HG03460 (cell line): ENCODE data around the gene TNFAIP3.
"Not testable (repeated sequence)": the region's sequence is repeated elsewhere in the genome, so short reads cannot be mapped to it uniquely, and the experiment has no call there.

Source experiments
- ATAC-seq: cut with Tn5 transposase; IDR thresholded peaks from one replicate; pipeline ENCODE4 v1.9.1; 2021; ENCODE audit not compliant: unreplicated experiment

TNFAIP3 gene

DNA sequence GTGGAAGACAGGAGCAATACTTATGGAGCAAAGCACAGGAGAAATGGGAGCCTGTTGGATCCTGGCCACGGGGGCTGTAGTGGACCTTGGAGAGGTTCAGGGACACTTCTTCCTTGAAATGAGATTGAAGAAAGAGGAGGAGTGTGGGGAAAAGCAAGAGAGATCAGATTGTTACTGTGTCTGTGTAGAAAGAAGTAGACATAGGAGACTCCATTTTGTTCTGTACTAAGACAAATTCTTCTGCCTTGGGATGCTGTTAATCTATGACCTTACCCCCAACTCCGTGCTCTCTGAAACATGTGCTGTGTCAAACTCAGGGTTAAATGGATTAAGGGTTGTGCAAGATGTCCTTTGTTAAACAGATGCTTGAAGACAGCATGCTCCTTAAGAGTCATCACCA, 22.7 kb upstream of the TNFAIP3 start:
- not testable (repeated sequence) for ATAC-seq

DNA sequence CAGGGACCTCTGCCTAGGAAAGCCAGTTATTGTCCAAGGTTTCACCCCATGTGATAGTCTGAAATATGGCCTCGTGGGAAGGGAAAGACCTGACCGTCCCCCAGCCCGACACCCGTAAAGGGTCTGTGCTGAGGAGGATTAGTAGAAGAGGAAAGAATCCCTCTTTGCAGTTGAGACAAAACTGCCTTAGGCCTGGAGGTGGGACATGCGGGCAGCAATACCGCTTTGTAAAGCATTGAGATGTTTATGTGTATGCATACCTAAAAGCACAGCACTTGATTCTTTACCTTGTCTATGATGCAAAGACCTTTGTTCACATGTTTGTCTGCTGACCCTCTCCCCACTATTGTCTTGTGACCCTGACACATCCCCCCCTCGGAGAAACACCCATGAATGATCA, 22.3 kb upstream of the TNFAIP3 start:
- not testable (repeated sequence) for ATAC-seq

DNA sequence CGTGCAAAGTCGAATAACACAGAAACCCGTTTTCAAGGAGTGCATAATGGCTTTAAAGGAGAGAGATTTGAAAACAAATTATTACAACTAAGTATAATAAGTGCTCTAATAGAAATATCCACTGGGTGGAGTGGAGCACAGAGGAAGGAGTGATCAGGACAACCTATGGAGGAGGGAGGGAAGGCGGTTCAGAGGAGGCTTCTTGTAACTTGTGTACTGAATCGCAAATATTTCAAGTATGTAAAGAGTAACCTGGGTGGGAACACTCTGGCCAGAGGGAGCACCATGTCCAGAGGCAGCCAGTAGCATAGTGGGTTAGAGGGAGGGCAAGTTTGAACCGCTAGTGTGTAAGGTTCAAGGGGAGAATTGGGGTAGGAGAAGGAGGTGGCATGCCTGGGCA, 21.6 kb upstream of the TNFAIP3 start:
- no peak for ATAC-seq

DNA sequence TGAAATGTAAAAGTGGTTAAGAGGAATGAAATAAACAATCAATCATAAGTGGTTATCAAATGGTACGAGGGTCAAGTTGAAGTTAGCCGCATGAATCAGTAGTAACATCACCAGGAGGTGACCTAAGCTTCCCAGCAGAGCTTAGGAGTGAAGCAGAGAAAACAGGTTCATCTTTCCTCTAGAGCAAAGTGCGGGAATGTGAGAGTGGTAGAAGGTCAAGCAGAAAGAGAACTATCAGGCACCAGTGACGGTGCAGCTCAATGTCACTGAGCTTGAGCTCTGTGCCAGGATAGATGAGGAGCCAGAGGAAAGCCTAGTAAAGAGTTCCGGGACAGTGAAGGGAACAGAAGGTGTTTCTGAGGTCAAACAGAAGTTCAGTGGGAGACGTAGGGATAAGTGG, 20.8 kb upstream of the TNFAIP3 start:
- ATAC-seq = no peak

DNA sequence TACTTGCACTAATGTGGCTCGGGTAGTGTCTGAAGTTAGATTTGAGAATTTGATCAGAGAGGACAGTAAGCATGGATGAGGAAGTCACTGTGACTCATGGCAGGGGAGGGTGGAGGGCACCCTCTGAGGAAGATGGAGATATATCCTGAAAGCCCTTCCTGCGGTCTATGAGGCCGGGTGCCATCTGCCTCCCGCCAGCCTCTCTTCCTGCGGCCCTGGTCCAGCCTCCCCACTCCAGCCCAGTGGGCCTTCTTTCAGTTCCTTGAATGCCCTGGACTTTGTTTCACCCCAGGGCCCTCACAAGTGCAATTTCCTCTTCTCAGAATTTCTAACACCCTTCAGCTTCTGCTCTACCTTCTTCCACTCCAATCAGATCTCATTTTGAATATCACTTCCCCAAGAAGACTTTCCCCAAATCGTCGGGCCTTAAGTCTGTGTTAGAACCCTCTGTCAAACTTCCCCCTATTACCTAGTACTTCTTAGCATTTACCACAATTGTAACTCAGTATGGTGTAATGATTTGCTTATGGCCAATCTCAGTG, 20.2 kb upstream of the TNFAIP3 start:
- no peak for ATAC-seq

DNA sequence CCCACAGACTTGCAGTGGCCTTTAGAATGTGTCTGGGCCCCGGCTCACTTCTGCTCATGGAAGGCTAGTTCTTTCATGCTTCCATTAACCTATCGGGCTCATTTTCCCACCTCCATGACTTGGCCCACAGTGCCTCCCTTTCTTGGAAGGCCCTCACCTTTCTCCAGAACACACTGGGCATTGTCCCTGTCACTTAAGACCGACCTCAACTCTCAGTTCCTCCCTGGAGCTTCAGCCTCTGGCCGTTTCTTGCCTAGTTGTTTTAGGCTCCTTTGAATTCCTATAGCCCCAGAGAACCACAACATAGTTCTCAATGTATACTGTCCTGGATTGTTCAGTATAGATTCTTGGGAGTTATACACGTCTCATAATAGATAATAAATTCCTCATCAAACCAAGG, 19.3 kb upstream of the TNFAIP3 start:
- no peak for ATAC-seq

DNA sequence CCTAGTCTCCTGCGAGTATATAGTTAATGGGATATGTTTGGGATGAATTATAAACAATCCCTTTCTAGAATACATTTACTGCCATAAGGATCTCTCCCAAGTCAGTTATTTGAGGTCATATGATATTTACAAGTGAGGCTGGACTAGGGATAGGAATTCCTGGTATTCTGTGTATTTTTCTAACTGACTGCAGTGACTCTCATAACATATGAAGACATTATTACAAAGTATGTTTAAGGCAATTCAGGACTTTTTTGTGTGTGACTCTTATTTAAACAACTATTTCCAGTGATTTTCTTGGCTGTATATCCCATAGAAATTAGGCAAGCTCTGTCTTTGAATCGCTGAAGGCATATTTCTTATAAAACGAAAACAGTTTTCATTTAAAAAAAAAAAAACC, 18.4 kb upstream of the TNFAIP3 start:
- ATAC-seq = no peak

DNA sequence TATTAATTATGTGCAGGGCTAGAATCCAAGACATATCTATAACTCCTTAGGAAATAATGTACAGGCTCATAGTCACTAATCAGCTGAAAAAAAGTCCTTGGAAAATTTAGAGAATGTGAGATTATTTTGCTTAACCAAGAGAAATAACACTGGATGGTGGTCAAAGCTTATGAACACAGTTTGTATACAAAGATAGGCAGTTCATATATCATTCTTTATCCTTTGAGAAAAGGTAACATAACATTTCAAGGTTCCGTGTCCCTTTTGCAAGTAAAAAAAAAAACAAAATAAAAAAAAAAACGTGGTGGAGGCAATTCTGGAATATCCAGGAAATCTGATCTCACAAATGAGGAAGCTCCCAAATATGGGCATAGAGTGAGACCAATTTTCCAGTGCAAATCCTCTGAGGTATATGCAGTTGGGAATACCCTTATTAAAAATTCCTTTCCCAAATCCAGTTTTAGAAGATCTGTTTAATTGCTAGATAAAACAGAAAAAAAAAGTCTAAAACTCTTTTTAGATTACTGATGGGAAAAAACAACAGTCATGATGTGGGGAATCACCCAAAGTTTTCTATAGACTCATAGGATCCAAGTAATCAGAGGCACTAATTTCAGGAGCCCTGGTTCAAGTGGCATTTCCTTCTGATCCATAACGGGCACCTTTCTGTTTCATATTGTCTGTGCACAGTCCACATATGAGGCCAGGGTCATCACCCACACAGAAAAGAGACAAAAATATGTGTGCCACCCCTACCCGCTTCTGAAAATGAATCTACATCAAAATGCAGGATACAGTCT, 17.7 kb upstream of the TNFAIP3 start:
- ATAC-seq = no peak

DNA sequence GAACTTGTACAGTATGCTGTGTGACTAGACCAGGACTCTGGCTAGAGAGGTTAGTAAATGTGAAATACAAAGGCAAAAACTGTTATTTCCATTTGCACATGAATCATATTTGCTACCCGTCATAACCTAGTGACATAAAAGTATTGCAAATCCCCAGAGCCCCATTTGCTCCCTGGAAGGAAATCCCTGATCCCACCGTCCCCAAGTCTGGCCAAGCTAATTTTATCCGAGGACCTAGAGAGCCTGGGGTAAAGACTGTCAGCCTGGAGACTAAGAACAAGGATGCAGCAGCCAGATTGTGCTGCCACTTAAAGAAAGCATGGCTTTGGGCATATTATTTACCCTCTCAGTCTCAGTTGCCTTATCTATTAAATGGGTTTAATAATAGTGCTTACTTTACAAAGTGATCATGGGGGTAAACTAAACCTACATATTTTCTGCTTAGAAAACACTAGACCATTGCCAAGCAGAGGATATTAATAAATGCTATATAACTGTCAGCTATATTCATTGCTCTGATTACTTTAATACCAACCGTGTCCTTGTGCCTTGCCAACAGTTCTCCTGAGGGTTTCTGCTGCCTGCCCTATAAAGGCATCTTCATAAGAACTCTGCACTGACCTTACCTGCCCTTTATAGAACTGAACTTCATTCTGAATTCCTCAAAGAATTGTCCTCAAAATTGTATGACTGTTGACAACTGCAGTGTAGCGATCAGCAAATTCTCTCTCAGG, 16.9 kb upstream of the TNFAIP3 start:
- ATAC-seq = no peak

DNA sequence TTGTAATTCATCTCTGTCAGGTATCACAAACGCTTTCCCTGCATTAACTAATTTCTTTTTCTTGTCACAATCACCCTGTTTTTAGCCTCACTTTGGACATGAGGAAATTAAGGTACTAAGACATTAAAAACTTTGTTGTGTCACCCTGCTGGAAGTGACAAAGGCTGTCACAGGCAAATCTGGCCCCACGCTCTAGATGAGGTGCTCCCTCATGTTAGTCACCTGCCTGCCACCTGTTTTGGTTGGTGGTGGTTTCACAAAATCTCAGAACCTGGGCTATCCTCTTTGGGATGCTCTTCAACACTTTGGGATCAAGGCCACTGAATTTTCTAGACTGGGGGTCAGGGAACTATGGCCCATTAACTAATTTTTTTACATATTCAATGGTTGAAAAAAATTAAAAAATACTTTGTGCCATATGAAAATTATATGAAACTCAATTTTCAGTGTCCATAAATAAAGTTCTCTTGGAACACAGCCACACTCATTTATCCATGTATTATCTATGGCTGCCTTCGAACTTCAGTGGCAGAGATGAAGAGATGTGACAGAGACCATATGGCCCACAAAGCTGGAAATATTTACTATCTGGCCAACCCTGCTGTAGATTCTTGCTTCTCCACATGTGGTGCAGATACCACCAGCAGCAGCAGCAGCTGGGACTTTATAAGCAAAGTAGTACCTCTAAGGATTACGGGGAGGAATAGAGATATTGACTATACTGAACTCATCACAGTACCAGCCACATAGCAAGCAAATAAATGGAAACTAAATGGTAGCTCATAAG, 16.1 kb upstream of the TNFAIP3 start:
- ATAC-seq = no peak

DNA sequence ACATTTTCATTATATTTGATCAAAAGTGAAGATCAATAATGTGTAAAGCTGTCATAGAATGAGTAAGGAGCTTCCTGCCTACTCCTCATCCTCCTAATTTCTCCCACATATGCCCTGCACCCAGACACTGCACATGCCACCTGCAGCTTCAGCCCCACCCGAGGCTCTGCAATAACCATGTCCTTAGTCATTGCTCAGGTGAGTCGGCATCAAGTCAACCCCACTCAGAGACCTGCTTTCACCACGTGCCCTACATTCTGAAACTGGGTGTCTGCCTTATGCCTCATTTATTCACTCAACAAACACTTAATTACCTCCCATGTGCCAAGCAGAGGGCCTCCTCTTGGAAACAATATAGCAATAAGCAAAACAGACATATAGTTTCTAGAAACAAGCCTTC, 15.4 kb upstream of the TNFAIP3 start:
- ATAC-seq = no peak

DNA sequence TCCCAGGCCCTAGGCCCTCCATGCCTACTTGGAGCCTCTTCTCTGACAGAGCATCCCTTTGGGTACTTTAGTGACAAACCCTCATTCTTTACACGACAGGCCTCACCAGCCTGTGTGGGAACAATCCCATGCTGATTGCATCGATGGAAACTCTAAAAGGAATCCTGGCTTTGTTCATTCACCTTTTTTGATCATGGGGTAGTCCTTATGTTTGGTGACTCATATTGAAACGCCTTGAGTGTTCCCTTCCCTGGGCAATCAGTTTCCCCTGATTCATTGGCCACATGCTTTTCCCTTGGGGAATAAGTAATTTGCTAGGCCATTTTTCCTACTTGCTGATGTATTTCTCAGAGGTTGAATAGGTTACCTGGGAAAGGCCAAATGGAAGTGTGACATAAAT, 14.7 kb upstream of the TNFAIP3 start:
- no peak for ATAC-seq

DNA sequence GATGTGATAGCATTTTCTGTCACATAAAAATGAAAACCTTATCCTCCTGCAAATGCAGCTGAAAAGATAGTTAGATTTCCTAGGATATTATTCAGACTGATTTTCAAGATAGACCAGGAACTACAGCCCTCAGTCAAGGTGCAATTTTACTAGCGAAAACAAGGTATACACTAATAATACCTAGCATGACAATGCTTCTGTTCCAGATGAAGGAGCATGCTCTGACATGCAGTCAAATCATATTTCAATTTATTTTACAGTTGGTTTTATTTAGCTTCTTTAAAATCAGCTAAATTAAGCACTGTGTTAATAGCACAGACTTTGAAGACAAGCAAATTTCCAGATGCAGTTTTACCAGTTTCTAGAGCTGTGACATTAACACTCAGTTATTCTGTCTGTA, 14.2 kb upstream of the TNFAIP3 start:
- ATAC-seq = no peak

DNA sequence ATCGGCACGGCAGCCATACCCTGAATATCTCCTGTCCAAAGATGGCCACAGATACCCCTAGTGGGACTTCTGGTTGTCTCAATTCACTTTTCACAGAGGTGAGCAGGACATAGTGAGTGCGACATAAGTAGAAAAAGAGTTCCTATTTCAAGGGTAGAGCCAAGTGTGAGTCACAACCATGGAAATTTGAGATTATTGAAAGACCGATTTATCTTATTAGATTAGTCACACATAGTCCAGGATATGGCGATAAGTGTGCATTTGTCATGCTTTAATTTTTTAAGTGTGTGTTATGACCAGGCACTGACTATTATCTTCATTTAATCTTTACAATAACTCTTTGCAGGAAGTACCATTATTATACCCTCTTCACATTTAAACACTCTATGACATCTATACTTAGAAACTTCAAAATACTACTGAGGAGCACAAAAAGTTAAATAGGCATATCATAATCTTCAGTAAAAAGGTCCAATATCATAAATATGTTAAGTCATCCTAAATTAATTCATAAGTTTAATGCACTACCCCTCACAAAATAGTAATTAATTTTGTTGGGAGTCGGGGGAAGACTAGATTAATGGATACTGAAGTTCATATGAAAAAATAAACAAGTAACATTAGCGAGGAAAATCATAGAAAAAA, 13.4 kb upstream of the TNFAIP3 start:
- ATAC-seq = no peak

DNA sequence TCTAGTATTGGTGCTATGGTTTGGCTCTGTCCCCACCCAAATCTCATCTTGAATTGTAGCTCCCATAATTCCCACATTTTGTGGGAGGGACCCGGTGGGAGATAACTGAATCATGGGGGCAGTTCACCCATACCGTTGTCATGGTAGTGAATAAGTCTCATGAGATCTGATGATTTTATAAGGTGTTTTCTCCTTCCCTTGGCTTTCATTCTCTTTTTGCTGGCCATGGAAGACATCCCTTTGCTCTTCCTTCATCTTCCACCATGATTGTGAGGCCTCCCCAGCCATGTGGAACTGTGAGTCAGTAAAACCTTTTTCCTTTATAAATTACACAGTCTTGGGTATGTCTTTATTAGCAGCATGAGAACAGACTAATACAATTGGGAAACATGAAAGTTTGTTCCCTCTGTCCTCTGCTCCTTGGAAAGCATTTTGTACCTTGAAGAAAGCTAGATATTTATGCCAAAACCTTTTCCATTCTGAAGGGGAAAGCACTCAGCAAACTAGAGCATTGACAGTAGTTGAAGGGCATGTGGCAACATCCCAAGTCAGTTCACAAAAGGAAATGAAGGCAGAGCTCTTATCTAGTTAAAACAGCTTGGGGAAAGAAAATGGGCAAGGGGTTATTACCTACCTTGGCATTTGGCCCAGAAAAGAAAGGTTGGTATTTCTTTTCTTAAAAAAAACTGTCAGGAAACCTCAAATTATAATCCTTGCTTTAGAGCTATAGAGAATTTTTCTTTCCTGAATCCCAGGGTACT, 10.7 kb upstream of the TNFAIP3 start:
- ATAC-seq = no peak

DNA sequence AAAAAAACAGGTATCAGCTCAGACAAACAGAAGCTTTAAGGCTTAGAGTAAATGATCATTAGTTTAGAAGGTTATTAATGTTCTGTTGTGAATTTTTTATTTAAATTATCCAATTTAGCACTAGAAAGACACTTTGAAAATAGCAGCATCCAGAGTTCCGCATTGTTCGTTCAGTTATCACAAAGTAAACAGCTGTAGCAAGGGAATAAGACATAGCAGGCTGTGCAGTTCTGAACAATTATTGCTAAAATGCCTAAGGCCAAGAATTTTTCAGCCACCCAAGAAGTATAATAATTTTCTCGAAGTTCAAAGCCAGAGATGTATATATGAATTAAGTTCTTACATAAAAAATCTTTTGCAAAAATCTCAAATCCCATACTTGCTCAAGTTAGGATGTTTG, 8.0 kb upstream of the TNFAIP3 start:
- ATAC-seq = no peak

DNA sequence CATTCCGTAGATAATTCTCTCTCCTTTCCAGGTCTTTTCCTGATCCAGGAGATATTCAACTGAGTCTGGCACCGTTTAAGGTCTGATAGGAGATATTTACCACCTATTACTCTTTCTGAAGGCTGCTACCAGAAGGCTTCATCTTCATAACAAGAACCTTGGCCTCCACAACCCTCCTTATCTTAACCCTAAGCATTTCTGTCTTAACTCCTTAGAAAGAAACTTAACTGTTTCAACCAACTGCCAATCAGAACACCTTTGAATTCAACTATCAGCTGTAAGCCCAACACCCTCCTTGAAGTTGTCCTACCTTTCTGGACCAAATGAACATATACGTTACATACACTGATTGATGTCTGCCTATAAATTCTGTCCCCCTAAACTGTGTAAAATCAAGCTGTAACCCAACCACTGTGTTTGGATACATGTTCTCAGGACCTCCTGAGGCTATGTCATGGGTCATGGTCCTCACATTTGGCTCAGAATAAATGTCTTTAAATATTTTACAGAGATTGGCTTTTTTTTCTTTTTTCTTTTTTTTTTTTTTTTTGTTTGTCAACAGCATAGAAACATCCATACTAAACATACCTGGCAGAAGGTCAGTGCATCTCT, 6.6 kb upstream of the TNFAIP3 start:
- ATAC-seq = no peak

DNA sequence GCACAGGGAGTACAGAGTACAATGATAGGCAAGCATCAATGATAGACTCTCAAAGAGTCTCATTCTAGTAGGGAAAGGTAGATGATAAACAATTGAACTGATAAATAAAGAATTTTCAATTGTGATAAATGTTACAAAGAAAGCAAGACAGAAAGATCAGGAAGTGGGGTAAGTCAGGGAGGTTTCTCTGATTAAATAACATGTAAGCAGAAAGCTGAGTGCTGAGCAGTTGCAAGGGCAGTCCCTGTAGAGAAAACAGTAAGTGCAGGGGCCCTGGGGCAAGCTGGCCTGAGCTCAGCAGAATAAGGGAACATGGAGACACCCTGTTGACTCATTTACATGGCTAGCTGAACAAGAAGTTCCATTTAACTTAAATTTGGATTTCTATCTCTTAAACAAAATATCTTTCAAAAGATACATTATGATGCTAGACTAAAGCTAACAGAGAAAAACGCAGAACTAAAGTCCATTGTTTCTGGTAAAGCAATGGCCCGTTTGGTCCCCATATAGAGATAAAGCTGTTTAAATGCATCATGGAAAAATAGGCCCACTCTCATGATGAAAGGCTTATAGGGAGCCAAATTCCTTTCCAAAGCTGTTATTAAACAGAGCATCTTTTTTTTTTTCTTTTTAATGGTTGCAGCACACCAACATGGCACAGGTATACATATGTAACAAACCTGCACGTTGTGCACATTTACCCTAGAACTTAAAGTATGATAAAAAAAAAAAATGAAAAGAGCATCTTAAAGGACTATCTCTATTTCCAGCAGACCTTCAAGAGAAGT, 5.3 kb upstream of the TNFAIP3 start:
- no peak for ATAC-seq

DNA sequence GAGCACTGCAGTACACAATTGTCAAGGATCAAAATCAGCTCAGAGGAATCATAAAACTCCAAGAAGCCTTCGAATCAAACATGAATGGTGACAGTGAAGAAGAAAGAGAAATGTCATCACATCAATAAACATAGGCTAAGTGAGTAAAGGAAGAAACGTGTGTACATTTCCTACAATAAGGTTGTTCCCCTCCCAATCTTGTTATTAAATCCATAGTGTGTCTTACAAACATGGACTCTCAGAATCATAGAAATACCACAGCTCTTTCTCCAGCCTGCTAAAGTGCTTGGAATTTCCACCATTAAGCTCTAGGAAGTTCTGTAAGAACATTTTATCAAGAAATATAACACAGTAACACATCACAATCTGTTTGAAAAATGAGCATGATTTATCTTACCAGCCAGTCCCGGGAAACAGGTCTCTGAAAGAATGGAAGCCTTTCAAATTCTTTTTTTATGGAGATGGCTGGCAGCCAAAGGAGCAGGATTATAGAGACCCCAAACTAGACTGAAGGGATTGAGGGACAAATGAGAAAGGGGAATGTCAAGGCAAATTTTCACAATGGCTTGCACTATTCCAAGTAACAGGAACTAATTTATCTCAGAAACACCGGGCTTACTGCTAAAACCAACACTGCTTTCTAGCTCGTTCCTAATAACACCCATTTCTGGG, 4.5 kb upstream of the TNFAIP3 start:
- ATAC-seq = no peak
